Measurements from ENCODE around the gene LRP4.

The LRP4 gene

GRCh38 chr11:46916286-46917108 lies 1.9 kb downstream of the LRP4 start (continued):
- 0 out of 2 replicates have a peak, but pooled peaks have one; percentile 45 for TF ChIP-seq PATZ1 (tag by site-specific recombination; IDR thresholded peaks at IDR 0.05)
- no peak for TF ChIP-seq BCL11A (tag by site-specific recombination; IDR thresholded peaks at IDR 0.05; ENCODE audit: low read depth)
- TF ChIP-seq ELK4 (IDR thresholded peaks at IDR 0.05; ENCODE audit: borderline replicate concordance, low read depth, low read length): no peak
- TF ChIP-seq, protein P1, sequence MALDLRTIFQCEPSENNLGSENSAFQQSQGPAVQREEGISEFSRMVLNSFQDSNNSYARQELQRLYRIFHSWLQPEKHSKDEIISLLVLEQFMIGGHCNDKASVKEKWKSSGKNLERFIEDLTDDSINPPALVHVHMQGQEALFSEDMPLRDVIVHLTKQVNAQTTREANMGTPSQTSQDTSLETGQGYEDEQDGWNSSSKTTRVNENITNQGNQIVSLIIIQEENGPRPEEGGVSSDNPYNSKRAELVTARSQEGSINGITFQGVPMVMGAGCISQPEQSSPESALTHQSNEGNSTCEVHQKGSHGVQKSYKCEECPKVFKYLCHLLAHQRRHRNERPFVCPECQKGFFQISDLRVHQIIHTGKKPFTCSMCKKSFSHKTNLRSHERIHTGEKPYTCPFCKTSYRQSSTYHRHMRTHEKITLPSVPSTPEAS (tag by site-specific recombination; IDR thresholded peaks at IDR 0.05): no peak
- no peak for TF ChIP-seq ZNF391 (tag by site-specific recombination; IDR thresholded peaks at IDR 0.05; ENCODE audit: borderline replicate concordance, low read depth)
- 0 out of 2 replicates have a peak, but pooled peaks have one; percentile 18 for TF ChIP-seq WT1 (tag by site-specific recombination; IDR thresholded peaks at IDR 0.05)
- no peak for TF ChIP-seq EGR2 (tag by site-specific recombination; IDR thresholded peaks at IDR 0.05; ENCODE audit: low read depth)
- TF ChIP-seq ZEB2 (tag by site-specific recombination; IDR thresholded peaks at IDR 0.05): peak; percentile 21; the same call in 1 of the 2 replicates
- no peak for TF ChIP-seq ZNF792 (tag by site-specific recombination; IDR thresholded peaks at IDR 0.05)
- no peak for TF ChIP-seq ZNF221 (tag by site-specific recombination; IDR thresholded peaks at IDR 0.05; ENCODE audit: borderline replicate concordance)
- no peak for TF ChIP-seq ZNF214 (tag by site-specific recombination; IDR thresholded peaks at IDR 0.05; ENCODE audit: borderline replicate concordance)
- TF ChIP-seq ZFP41 (tag by site-specific recombination; IDR thresholded peaks at IDR 0.05; ENCODE audit: borderline replicate concordance): no peak
- no peak for TF ChIP-seq ZNF843 (tag by site-specific recombination; IDR thresholded peaks at IDR 0.05)
- no peak for TF ChIP-seq KLF7 (tag by site-specific recombination; IDR thresholded peaks at IDR 0.05; ENCODE audit: borderline replicate concordance)

GRCh38 chr11:46914910-46915309 lies 3.4 kb downstream of the LRP4 start:
- H3K36me3 ChIP-seq (ENCODE audit: control insufficient read depth in 2 of 2, insufficient read depth in 1 of 2, low read length in 2 of 2): no peaks in the 10 kb centered on the region
- ChIA-PET POLR2A (no interaction called here), CTCF (interaction anchor here (0.9 to 4.2 kb wide), 2 partner anchors 238 to 247 kb away, joined by 5 to 31 read pairs; no protein-coding TSS in a partner anchor)
- H3K27ac ChIP-seq (ENCODE audit: extremely low read depth, low read depth, low read length): no peak overlapping the region
- H3K4me3 ChIP-seq (ENCODE audit: low read depth, low read length): no peak overlapping the region
- H3K9me3 ChIP-seq (ENCODE audit: control insufficient read depth, insufficient read depth, low read depth, low read length): no peaks in the 10 kb centered on the region
- peaks cover 6% of the 10 kb centered on the region for H3K4me1 ChIP-seq (ENCODE audit: control insufficient read depth, insufficient read depth, low read length)
- TF ChIP-seq, protein P2, sequence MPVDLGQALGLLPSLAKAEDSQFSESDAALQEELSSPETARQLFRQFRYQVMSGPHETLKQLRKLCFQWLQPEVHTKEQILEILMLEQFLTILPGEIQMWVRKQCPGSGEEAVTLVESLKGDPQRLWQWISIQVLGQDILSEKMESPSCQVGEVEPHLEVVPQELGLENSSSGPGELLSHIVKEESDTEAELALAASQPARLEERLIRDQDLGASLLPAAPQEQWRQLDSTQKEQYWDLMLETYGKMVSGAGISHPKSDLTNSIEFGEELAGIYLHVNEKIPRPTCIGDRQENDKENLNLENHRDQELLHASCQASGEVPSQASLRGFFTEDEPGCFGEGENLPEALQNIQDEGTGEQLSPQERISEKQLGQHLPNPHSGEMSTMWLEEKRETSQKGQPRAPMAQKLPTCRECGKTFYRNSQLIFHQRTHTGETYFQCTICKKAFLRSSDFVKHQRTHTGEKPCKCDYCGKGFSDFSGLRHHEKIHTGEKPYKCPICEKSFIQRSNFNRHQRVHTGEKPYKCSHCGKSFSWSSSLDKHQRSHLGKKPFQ (tag by site-specific recombination; IDR thresholded peaks at IDR 0.05): no peak
- TF ChIP-seq ZNF404 (tag by site-specific recombination; IDR thresholded peaks at IDR 0.05) (no peak), ZBTB8A (tag by site-specific recombination; IDR thresholded peaks at IDR 0.05) (no peak), ZNF366 (tag by site-specific recombination; conservative IDR thresholded peaks at IDR 0.05) (no peak), ZNF48 (tag by site-specific recombination; IDR thresholded peaks at IDR 0.05) (no peak), ZNF843 (tag by site-specific recombination; IDR thresholded peaks at IDR 0.05) (no peak), ZNF704 (tag by site-specific recombination; IDR thresholded peaks at IDR 0.05) (no peak), FEZF1 (tag by site-specific recombination; IDR thresholded peaks at IDR 0.05) (no peak), ZNF768 (tag by site-specific recombination; IDR thresholded peaks at IDR 0.05) (no peak), ZNF350 (tag by site-specific recombination; IDR thresholded peaks at IDR 0.05) (no peak), ZNF707 (tag by site-specific recombination; IDR thresholded peaks at IDR 0.05) (no peak), ZBTB10 (tag by site-specific recombination; IDR thresholded peaks at IDR 0.05) (no peak), ZNF266 (tag by site-specific recombination; IDR thresholded peaks at IDR 0.05; ENCODE audit: low read depth) (no peak)

Data from HEK293 (cell line).